BLaER1 treated with 17β-estradiol and CSF1 and Interleukin-3, amounts not matched to agents 10 nM and 100 nM (cell line): Measurements from ENCODE around the gene TCF12.

ENCODE experiments used
- H3K27ac ChIP-seq, 11 experiments: shearing (Covaris generic); formaldehyde crosslinking; 2 replicates each; pipeline ENCODE4 v1.8.1; 2022
- H3K27me3 ChIP-seq, 11 experiments: shearing (Covaris generic); formaldehyde crosslinking; 2 replicates each; pipeline ENCODE4 v1.8.1; 2022
- H3K36me3 ChIP-seq, 11 experiments: shearing (Covaris generic); formaldehyde crosslinking; 2 replicates each; pipeline ENCODE4 v1.8.1; 2022
- H3K4me1 ChIP-seq, 10 experiments: shearing (Covaris generic); formaldehyde crosslinking; 2 replicates each; pipeline ENCODE4 v1.8.1; 2022
- H3K4me2 ChIP-seq, 11 experiments: shearing (Covaris generic); formaldehyde crosslinking; 2 replicates each; pipeline ENCODE4 v1.8.1; 2022
- H3K4me3 ChIP-seq, 10 experiments: shearing (Covaris generic); formaldehyde crosslinking; 2 replicates each; pipeline ENCODE4 v1.8.1; 2022
- H3K9ac ChIP-seq, 11 experiments: shearing (Covaris generic); formaldehyde crosslinking; 2 replicates each; pipeline ENCODE4 v1.8.1; 2022
- H3K9me3 ChIP-seq, 11 experiments: shearing (Covaris generic); formaldehyde crosslinking; replicated peaks in 1 of 11; 2 replicates each; pipeline ENCODE4 v1.8.1; 2022
- H4K20me1 ChIP-seq, 11 experiments: shearing (Covaris generic); formaldehyde crosslinking; 2 replicates each; pipeline ENCODE4 v1.8.1; 2022
- Cebpa-rat ChIP-seq, 11 experiments: shearing (Covaris generic); IDR thresholded peaks; 2 replicates each; pipeline ENCODE4 v1.8.1; 2022

The TCF12 gene

DNA sequence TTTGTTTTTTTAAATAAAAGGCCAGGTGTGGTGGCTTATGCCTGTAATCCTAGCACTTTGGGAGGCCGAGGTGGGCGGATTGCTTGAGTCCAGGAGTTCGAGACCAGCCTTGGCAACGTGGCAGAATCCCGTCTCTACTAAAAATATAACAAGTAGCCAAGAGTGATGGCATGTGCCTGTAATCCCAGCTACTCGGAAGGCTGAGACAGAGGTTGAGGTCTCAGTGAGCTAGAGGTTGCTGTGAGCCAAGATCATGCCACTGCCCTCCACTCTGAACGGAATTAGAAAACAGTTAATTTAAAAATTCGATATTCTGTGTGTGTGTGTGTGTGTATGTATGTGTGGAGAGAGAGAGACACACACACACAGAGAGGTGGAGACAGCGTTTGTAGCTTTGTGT is 58.8 kb downstream of the TCF12 start:
- no peak for TF ChIP-seq Cebpa-rat (IDR thresholded peaks at IDR 0.05)
- H3K4me3 ChIP-seq = no peak overlapping the region
- no peaks in the 10 kb centered on the region; a peak in 2 of 22 replicates for H3K9me3 ChIP-seq

DNA sequence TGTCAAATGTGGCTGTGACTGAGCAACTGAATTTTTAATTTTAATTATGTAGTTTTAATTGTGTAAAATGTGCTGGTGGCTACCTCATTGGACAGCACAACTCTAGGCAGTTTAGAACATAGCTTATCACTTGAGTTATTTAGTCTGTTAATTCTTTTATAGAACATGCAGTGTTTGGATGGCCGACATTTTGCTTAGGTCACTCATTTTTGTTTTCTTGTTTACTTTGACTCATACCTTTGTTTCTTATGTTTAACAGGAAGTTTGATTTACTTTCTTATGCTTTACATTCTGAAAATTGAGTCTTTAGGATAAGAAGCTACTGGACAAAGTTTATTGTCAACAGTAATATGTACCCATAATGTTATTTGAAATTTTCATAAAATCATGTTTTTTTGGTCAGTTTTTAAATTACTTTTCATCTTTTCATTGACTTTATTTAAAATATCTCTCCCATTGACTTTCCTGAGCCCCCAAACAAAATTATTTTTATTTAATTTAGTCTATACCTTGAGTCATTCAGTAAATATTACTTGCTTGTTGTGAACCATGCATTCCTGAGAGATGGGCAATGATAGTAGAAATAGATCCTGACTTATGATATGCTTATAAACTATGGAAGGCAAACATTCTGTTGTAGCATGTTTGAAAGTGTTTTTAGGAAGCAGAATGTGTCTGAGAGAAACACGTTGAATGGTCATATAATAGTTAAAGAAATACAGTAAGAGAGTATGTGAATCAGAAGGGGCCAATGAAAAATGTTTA is 60.6 kb downstream of the TCF12 start:
- peak overlapping the region in 3 of 11 experiments; percentile 47 to 88 (median 81); a peak in 5 of 22 replicates for H3K4me2 ChIP-seq
- H3K27ac ChIP-seq = peak overlapping the region in 2 of 11 experiments; percentile 10 to 40; a peak in 4 of 22 replicates
- H3K36me3 ChIP-seq = peaks cover 0 to 30% (median 6%) of the 10 kb centered on the region in 11 experiments; a peak in 12 of 22 replicates
- TF ChIP-seq Cebpa-rat (IDR thresholded peaks at IDR 0.05) = no peak
- peaks cover 20 to 75% (median 38%) of the 10 kb centered on the region in 10 experiments for H3K4me1 ChIP-seq
- no peaks in the 10 kb centered on the region; a peak in 2 of 22 replicates for H3K9me3 ChIP-seq
- no peak overlapping the region for H3K4me3 ChIP-seq
- peaks cover 0 to 80% (median 31%) of the 10 kb centered on the region in 11 experiments; a peak in 14 of 22 replicates for H4K20me1 ChIP-seq
- H3K27me3 ChIP-seq = no peaks in the 10 kb centered on the region
- no peak overlapping the region for H3K9ac ChIP-seq

More for the DNA sequence above, 58.8 kb downstream of the TCF12 start:
- no peaks in the 10 kb centered on the region for H3K27me3 ChIP-seq
- peaks cover 0 to 30% (median 6%) of the 10 kb centered on the region in 11 experiments; a peak in 12 of 22 replicates for H3K36me3 ChIP-seq
- H3K9ac ChIP-seq = no peak overlapping the region
- H3K4me1 ChIP-seq = peaks cover 6 to 75% (median 22%) of the 10 kb centered on the region in 10 experiments; a peak in 18 of 20 replicates
- H4K20me1 ChIP-seq = peaks cover 0 to 80% (median 41%) of the 10 kb centered on the region in 11 experiments; a peak in 17 of 22 replicates
- no peak overlapping the region for H3K27ac ChIP-seq
- no peak overlapping the region for H3K4me2 ChIP-seq

DNA sequence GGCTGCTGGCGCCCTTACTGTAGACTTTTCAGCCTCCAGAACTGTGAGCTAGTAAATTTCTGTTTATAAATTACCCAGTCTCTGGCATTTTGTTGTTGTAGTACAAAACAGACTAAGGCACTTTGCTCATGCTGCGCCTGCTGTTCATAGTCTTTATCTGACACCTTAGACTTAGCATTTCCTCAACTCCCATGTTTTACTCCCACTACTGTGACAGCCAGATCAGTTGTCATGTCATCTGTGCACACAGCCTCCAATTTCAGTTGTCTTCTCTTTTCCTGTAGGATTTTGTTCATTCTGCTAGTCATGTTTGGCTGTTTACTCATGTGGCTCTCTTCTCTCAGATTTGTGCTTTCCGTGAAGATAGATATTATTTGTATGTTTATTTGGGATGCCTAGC is 62.0 kb downstream of the TCF12 start:
- no peak for TF ChIP-seq Cebpa-rat (IDR thresholded peaks at IDR 0.05)
- H3K4me3 ChIP-seq = no peak overlapping the region
- H3K9ac ChIP-seq = no peak overlapping the region
- H3K4me1 ChIP-seq = peaks cover 34 to 81% (median 52%) of the 10 kb centered on the region in 10 experiments
- peaks cover 0 to 81% (median 41%) of the 10 kb centered on the region in 11 experiments; a peak in 13 of 22 replicates for H4K20me1 ChIP-seq
- peak overlapping the region in 3 of 11 experiments; percentile 43 to 96 (median 49); a peak in 5 of 22 replicates for H3K27ac ChIP-seq
- H3K4me2 ChIP-seq = peak overlapping the region in 5 of 11 experiments; percentile 29 to 88 (median 81); a peak in 9 of 22 replicates
- H3K27me3 ChIP-seq = no peaks in the 10 kb centered on the region
- H3K36me3 ChIP-seq = peaks cover 0 to 30% (median 6%) of the 10 kb centered on the region in 11 experiments; a peak in 12 of 22 replicates
- no peaks in the 10 kb centered on the region; a peak in 2 of 22 replicates for H3K9me3 ChIP-seq

DNA sequence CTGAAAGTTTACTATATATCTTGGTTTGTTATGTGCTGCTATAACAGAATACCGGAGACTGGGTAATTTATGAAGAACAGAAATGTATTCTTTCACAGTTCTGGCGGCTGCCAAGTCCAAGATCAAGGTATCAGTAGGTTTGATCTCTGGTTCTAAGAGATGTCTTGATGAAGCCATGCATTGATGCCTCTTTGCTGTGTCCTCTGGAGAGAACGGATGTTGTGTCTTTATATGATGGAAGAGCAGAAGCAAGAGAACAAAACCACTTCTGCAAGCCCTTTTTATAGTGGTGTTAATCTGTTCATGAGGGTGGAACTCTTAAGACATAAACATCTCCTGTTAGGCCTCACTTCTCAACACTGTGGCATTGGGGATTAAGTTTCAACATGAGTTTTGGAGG is 62.7 kb downstream of the TCF12 start:
- Histone ChIP-seq H3K27me3 (no peaks in the 10 kb centered on the region), H3K36me3 (peaks cover 0 to 30% (median 6%) of the 10 kb centered on the region in 11 experiments; a peak in 12 of 22 replicates), H3K27ac (peak overlapping the region in 4 of 11 experiments; percentile 10 to 96 (median 46); a peak in 7 of 22 replicates), H4K20me1 (peaks cover 0 to 83% (median 41%) of the 10 kb centered on the region in 11 experiments; a peak in 13 of 22 replicates), H3K4me1 (peaks cover 41 to 88% (median 59%) of the 10 kb centered on the region in 10 experiments), H3K4me2 (peak overlapping the region in 7 of 11 experiments; percentile 19 to 88 (median 35); a peak in 12 of 22 replicates), H3K9ac (no peak overlapping the region), H3K9me3 (no peaks in the 10 kb centered on the region; a peak in 2 of 22 replicates), H3K4me3 (no peak overlapping the region)
- TF ChIP-seq Cebpa-rat (IDR thresholded peaks at IDR 0.05) = no peak

DNA sequence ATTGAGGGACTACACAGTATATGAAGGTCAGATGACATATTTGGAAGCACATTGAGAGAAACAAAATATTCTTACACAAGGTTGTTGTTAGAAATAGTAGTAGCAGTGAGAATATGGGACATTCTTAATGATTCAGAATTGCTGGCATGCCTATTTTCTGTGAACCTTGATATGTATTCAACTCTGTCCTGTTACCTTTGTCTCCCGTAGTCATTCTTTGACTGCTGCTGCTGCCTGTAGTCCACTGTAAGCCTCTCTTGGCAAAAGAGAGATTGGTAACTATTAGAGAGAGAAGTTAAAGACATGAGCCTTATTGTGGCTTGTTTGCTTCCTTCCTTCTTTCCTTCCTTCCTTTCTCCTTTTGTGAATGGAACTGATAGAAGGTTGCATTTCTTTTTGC is 64.5 kb downstream of the TCF12 start:
- Histone ChIP-seq H3K27me3 (no peaks in the 10 kb centered on the region), H3K9ac (peak overlapping the region in 5 of 11 experiments; percentile 31 to 59 (median 52); a peak in 6 of 22 replicates), H4K20me1 (peaks cover 0 to 73% (median 38%) of the 10 kb centered on the region in 11 experiments; a peak in 12 of 22 replicates), H3K4me3 (no peak overlapping the region; a peak in 1 of 20 replicates), H3K36me3 (peaks cover 0 to 18% (median 0%) of the 10 kb centered on the region in 11 experiments; a peak in 5 of 22 replicates), H3K9me3 (no peaks in the 10 kb centered on the region), H3K27ac (peak overlapping the region in 6 of 11 experiments; percentile 16 to 96 (median 50); a peak in 11 of 22 replicates), H3K4me1 (peaks cover 51 to 99% (median 73%) of the 10 kb centered on the region in 10 experiments), H3K4me2 (peak overlapping the region; percentile 49 to 88 (median 71))
- no peak for TF ChIP-seq Cebpa-rat (IDR thresholded peaks at IDR 0.05)

DNA sequence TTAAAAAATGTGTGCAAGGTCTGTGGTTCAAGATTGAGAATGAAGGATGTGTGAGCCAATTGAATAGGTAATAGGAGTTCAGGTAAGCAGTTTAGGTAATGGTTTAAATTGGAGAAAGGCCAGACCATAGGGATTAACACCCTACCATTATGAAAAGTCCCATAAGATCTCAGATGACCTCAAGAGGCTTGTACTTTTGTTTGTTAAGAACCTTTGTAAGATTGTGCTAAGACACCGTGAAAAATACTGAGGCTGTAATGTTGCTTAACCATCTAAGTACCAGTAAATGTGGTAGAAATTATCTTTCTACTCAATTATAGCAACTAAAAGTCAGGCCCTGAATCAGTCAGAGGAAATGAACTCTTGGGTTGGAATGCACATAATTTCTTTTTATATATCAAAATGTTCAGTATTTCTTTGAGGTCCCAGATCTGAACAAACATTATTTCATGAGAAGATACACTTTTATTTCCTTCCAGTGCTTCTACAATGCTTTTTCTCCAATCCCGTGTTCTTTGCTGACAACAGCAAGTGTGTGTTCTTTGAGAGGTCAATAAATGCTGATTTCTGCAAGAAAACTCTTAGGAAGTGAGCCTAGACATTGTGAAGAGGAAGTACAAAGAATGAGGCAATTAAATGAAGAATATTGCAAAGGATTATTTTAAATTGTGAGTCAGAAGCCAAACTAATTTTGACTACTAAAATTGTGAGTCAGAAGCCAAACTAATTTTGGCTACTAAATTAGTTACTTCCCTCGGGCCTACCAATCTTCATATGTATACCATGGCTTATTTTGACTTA is 66.4 kb downstream of the TCF12 start:
- no peaks in the 10 kb centered on the region for H3K27me3 ChIP-seq
- peak overlapping the region in 1 of 10 experiments; percentile 21; a peak in 3 of 20 replicates for H3K4me3 ChIP-seq
- H3K9ac ChIP-seq = peak overlapping the region in 8 of 11 experiments; percentile 10 to 73 (median 52); a peak in 12 of 22 replicates
- H3K36me3 ChIP-seq = peaks cover 0 to 15% (median 0%) of the 10 kb centered on the region in 11 experiments; a peak in 5 of 22 replicates
- TF ChIP-seq Cebpa-rat (IDR thresholded peaks at IDR 0.05) = peak in 2 of 11 experiments; percentile 57 to 62; a peak in 4 of 22 replicates
- H3K27ac ChIP-seq = peak overlapping the region; percentile 50 to 96 (median 73)
- no peaks in the 10 kb centered on the region for H3K9me3 ChIP-seq
- peaks cover 0 to 78% (median 34%) of the 10 kb centered on the region in 11 experiments; a peak in 13 of 22 replicates for H4K20me1 ChIP-seq
- H3K4me1 ChIP-seq = peaks cover 58 to 99% (median 81%) of the 10 kb centered on the region in 10 experiments
- peak overlapping the region; percentile 37 to 88 (median 61) for H3K4me2 ChIP-seq

DNA sequence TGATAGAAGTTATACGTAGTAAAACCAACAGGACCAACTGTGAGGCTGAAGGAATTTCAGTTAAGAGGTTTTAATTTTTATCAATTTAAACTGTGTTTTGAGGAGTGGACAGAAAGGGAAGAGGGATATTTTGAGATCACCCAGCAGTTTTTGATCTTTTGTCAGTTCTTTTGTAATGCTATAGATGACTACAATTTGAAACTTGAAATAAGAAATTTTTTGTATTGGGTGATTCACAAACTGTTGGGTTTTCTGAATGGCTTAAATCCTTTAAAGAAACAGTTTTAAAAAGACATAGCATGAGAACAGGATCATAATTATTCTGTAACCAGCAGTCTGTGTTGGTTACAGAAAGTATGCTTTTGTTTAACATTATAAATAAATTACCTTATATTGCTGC is 67.4 kb downstream of the TCF12 start:
- no peak overlapping the region for H3K4me3 ChIP-seq
- peak overlapping the region in 4 of 11 experiments; percentile 58 to 73 (median 71); a peak in 8 of 22 replicates for H3K9ac ChIP-seq
- H4K20me1 ChIP-seq = peaks cover 0 to 77% (median 25%) of the 10 kb centered on the region in 11 experiments; a peak in 13 of 22 replicates
- peak overlapping the region; percentile 50 to 96 (median 73) for H3K27ac ChIP-seq
- peaks cover 0 to 5% (median 2%) of the 10 kb centered on the region in 11 experiments; a peak in 11 of 22 replicates for H3K9me3 ChIP-seq
- peak overlapping the region in 10 of 11 experiments; percentile 42 to 88 (median 71); a peak in 18 of 22 replicates for H3K4me2 ChIP-seq
- H3K36me3 ChIP-seq = peaks cover 0 to 12% (median 7%) of the 10 kb centered on the region in 11 experiments; a peak in 15 of 22 replicates
- peaks cover 58 to 99% (median 74%) of the 10 kb centered on the region in 10 experiments for H3K4me1 ChIP-seq
- no peak for TF ChIP-seq Cebpa-rat (IDR thresholded peaks at IDR 0.05)
- no peaks in the 10 kb centered on the region for H3K27me3 ChIP-seq

DNA sequence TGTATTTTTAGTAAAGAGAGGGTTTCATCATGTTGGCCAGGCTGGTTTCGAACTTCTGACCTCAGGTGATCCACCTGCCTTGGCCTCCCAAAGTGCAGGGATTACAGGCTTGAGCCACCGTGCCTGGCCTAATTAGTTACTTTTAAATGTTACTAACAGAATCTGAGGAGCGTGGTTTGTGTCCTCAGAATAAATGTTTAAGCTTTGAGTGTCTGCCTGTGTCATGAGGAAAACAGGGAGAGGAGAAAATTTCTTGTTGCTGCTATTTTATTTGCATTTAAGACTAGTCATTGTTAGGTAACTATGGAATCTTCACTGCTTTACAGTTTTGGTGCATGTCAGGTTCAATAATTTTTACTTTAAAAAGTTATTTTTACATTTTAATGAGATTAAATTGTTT is 68.8 kb downstream of the TCF12 start:
- H3K4me1 ChIP-seq = peaks cover 52 to 99% (median 61%) of the 10 kb centered on the region in 10 experiments
- no peak for TF ChIP-seq Cebpa-rat (IDR thresholded peaks at IDR 0.05)

More for the DNA sequence above, 68.8 kb downstream of the TCF12 start:
- peaks cover 0 to 67% (median 15%) of the 10 kb centered on the region in 11 experiments; a peak in 12 of 22 replicates for H4K20me1 ChIP-seq
- H3K36me3 ChIP-seq = peaks cover 0 to 23% (median 12%) of the 10 kb centered on the region in 11 experiments; a peak in 16 of 22 replicates
- H3K4me3 ChIP-seq = no peak overlapping the region
- H3K4me2 ChIP-seq = peak overlapping the region; percentile 28 to 88 (median 56); a peak in 19 of 22 replicates
- peak overlapping the region in 4 of 11 experiments; percentile 3 to 72 (median 36); a peak in 5 of 22 replicates for H3K9ac ChIP-seq
- H3K9me3 ChIP-seq = peaks cover 0 to 10% (median 7%) of the 10 kb centered on the region in 11 experiments; a peak in 15 of 22 replicates
- H3K27me3 ChIP-seq = no peaks in the 10 kb centered on the region
- peak overlapping the region in 7 of 11 experiments; percentile 47 to 96 (median 73); a peak in 13 of 22 replicates for H3K27ac ChIP-seq
